NK-92 (cell line): ENCODE results near the gene CAMK1D.

ENCODE experiments used
- DNase-seq: peaks from one replicate; lab custom pipeline; 2025; ENCODE audit not compliant: unreplicated experiment; lab: John Stamatoyannopoulos, UW

Gene CAMK1D

DNA sequence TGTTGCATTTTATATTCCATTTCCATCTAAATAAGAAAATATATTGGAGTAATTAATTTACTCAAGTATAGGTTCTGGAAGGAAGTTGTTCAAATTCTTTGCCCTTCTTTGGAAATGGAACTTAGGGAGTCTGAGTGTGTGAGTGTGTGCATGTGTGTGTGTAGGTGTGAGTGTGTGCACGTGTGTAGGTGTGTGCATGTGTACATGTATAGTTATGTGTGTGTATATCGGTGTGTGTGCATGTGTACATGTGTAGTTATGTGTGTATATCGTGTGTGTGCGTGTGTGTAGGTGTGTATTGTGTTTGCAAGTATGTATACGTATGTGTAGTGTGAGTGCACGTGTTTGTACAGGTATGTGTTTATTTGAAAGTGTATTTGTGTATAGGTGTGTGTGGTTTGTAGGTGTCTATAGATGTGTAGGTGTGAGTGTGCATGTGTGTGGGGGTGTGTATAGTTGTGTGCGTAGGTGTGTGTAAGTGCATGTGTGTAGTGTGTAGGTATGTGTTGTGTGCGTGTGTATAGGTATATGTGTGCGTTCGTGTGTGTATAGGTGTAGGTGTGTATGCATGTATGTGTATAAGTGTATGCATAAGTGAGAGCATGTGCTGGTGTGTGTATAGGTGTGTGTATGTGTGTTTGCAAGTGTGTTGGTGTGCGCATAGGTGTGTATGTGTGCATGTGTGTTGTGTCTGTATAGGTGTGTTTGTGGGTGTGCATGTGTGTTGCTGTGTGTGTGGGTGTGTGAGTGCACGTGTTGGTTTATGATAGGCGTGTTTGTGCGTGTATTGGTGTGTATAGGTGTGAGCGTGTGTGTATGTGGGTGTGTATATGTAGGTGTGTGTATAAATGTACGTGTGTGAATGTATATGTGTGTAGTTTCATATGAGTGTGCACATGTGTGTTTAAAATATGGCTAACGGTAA lies 266.2 kb downstream of the CAMK1D start:
- no peak for DNase-seq

DNA sequence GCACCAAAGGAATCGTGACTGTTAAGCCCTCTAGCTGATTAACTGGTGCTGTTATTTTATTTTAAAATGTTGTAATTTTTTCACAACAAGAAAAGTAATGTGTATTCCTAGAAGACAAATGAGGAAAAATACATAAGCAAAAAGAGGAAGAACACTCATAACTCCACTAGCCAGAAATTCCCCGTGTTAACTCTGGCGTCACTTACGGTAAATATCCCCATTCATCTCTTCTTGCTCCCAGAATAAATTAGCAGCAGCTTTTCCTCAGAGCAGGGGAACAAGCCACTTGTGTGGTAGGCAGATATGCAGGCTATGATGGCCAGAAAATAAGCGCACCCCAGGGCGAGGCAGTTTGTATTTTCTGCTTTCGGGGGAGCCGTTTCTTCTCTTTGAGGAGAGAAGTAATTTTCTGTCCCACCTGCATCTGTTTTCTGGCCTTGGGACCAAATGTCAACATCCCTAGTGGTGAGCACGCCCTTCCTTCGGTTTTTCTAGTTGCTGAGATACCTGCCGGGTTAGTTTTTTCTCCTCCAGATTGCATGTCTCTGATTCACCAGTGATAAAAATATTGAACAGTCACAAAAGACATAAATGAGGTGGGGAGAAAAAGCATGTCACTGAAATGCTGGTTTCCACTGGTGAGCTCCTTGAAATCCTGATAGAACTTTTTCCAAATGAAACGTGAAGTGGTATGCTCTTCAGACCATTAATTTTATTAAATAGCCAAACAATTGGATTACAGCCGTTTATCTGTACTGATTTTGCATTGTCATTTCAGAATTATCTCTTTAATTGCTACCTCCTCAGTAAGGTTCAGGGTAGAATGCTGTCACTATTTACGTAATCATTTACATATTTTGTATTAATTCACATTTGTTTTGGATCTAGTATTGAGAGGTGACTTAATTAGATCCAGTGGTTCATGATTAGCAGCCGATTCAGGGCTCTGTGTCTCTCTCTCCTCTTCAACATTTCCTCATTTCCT lies 268.1 kb downstream of the CAMK1D start:
- no peak for DNase-seq

DNA sequence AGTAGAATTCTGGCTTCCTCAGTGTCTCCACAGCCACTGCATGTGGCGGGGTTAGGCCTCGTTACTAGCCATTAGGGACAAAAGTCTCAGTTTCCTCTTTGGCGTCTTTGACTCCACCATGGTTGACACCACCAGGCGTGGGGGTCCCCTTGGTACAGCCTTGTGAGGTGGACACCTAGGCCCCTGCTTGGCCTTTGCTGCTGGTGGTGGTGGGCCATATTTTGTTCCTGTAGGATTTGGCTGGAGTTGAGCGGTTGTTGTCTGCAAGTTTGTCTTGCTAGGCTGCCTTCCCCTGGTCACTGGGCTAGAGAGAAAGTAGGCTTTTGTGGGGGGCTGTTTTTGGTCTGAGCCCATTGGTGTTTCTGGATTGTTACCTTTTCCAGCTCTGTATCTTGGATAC lies 272.7 kb downstream of the CAMK1D start:
- no peak for DNase-seq

DNA sequence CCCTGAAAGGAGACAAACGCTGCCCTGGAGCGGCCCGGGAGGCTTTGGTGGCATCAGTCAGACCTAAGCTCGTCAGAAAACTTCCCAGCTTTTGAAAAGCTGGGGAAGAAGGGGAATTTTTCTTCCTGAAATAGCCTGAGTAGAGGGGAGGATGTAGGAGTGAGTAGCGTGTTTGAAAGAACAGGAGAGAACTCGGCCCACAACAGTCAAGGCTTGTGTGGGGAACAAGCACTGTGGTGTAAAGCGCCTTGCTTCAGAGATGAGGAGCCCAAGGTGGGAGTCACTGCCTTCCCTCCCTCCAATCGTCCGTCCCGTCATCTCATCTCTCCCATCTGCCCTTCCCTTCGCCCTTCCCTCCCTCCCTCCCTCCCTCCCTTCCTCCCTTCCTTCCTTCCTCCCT lies 273.3 kb downstream of the CAMK1D start:
- no peak for DNase-seq

DNA sequence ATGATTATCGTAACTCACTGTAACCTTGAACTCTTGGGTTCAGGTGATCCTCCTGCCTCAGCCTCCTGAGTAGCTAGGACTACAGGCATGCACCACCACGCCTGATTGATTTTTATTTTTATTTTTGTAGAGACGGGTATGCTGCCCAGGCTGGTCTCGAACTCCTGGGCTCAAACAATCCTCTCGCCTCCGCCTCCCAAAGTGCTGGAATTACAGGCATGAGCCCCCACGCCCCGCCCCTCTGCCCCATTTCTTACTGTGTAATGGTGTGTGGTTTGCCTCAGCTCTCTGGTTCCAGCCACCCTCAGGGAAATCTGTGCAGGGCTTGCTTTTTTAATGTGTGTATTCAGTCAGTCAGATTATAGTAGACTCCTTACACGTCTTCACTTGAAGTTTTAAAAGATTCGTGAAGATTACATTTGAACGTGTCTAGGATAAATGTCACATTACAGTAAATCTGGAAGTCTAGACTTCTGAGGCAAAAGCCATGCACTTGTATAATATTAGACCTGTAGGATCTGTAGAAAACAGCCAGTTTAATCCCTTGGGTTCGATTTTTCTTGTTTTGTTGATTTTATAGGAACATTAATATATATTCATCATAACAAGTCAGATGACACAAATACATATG lies 276.2 kb downstream of the CAMK1D start:
- DNase-seq, result no peak

DNA sequence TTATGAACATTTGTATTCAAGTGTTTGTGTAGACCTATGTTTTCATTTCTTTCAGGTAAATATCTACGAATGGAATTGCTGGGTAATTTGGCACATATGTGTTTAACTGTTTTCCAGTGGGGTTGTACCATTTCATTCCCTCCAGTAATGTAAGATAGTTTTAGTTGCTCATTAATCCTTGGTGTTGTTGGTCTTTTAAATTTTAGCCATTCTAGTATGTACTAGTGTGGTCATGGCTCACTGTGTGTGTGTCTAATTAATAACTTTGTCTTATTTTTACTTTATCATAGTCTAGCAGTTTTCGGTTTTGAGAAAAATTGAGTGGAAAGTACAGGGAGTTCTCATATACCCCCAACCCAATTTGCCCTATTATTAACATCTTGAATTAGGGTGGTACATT lies 278.8 kb downstream of the CAMK1D start:
- DNase-seq, result no peak

DNA sequence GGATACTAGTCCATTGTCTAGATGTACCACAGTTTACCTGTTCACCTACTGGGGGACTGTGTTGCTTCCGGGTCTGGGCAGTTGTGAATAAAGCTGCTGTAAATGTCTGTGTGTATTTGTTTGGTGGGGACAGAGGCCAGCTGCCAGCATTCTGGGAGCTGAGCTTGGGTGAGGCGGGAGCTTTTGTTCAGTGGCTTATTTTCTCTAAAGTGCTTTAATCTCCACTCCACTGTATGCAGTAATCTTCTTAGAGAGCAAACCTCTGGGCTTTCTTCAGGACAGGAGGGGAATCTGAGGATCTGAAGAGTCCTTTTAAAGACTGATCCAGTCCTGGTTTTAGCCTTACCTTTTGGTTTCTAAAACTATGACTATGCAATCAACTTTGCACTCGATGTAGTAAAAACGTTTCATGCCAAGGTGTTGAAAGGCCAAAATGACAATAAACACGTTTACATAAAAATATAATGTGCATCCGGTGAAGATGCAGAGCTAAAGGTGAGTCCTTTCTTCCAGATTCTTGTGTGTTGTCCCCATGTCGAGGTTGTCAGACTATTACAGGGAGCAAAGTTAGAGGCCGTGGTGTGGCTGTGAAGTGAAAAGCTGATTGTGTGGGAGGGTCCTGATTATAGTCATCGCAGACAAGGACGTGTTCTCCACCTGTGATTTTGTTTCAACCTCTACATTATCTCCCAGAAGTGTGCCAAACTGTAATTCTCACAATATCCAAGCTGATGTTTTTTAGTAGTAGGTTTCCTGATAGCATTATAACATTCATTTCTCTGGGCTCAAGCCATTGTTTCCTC lies 279.8 kb downstream of the CAMK1D start:
- no peak for DNase-seq

DNA sequence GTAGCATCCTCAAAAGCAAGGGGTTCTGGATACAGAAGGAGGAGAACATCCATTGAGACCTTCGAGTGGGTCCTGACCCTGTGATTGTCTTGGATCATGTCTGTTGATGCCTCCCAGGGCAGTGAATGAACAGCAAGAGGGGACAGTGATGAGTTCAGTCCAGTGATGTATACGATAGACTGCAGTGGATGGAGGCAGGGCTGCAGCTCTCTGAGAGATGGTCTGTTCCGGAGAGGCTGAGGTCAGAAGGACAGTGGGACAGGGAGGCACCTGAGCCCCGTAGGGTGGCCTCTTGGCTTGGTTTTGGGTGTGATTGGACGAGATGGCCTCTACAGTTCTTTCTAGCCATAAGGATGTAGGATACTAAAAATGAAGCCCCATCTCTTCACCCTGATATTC lies 280.4 kb downstream of the CAMK1D start:
- DNase-seq, result no peak

DNA sequence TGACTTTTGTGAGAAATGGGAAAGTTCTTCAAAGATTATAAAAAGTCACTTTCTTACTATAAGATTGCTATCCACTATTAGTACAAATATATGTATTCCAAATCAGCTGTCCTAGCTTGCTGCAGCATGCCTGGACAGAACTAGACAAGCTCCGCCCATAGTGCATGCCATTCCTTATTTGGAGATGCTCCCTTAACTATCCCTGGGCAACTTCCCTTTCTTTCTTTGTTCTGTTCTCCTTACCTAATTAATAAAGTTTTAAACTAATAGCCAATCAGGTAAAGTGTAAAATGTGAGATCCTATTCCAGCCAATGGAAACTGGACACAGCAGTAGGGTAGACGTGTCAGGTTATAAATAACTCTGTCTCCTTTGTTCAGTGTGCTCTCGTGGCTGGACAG lies 281.9 kb downstream of the CAMK1D start:
- DNase-seq, result no peak

DNA sequence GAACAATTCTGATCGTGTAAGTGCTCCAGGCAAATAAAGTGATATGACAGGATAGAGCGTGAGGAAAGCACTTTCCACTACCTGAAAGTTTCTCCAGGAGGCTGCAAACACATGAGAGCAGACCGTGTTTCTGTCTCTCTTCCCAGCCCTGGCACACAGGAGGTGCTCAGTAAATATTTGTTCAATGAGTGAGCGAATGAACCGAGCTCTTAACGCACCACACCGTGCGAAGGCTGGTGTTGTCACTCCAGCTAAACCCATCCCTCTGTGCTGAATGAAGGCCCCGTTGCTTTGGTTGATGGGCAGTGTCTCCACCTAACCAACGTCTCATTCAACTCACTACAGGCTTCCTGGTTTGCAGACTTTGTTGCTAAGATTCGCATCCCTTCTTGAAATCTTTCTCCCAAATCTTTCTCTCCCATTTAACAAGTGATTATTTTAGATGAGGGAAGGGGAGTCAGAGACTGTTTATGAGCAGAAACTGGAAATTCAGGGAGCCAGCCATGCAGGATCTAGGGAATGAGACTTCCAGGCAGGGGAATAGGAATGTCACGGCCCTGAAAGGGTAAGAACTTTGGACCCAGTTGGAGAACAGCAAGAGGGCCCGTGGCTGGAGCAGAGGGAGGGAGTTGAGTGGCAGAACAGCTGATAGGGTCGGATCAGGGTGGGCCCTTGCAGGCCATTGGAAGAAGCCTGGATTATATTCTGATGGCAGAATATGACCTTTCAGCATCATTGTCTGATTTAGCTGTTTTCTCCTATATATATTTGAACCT lies 282.6 kb downstream of the CAMK1D start:
- no peak for DNase-seq

DNA sequence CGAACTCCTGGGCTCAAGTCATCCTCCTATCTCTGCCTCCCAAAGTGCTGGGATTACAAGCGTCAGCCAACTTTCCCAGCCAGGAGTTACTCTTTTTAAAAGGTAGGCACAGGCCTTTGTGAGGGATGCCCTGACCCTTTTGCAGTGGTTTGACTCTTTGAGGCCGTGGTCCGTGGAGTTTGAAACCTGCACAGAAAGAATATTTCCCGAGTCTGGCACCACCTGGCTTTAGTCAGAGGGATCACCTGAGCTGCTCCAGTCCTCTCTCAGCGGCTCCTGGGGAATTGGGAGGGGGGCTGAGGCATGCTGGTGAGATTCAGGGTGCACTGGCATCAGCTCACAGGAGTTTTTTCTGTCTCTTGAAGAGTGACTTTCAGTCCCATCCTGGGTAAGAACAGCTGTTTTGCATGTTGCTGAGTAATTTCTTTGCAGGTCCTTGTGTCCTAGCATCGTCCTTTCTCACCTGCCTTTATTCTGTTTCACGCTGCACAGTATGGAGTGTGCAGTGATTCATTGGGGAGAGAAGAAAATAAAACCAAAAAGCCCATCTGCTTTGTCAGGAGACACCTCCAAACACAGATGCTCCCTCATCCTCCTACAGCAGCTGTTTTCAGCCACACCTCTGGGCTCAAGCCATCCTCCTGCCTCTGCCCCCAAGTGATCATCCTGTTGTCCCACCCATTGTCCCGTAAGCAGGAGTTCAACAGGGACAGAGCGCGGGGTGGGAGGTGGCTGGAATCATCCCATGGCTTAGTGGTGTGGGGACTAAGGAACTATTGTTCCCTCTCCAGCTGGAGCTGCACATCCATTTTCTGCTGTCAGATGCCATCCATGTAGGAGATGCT lies 284.7 kb downstream of the CAMK1D start:
- DNase-seq, result no peak

DNA sequence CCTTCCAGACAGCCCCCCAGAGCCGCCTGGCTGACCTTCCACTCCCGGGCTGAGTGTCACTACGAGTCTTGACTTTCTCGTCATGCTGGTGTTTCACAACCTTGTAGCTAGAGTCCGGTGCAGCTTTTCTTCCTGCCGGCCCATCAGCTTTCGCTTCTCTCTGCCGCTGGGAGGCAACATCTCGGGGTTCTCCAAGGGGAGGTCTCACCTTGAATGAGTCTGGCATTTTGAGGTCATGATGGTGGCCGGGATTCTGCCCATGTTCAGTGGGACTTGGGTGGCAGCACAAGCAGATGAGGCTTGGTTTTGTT lies 285.2 kb downstream of the CAMK1D start:
- DNase-seq, result no peak

DNA sequence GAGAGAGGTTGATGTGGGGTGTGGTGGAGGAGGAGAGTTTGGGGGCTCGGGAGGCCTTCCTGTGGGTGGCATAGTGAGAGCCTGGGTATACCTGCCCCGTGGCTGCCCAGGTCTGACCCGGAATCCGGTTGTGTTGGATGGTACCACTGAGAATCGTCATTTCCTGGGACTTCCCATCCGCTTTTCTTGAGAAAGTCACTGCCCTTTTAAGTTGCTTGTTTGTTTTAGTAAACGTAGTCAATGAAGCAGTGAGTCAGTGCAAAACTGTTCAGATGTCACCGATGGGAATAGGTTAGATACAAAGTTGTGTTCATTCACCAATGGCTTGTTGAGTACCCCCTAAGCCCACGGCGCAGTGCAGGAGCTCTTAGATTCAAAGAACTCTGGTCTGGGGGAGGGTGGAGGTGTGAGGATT lies 285.8 kb downstream of the CAMK1D start:
- no peak for DNase-seq

DNA sequence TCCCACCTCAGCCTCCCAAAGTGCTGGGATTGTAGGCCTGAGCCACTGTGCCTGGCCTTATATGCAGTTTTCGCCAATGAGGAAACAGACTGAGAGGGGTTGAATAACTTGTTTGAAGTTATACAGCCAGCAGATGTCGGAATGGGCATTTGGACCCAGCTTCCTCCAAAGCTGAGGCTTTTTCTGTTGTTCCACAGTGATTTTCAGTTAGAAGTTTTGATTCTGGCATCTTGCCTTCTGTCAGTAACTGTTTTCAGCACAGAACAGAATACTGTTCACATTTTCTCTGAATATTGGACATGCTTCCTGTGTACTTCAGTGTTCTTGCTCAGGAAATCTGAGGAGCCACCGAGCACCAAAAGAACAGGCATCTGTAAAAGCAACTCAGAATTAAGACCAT lies 287.2 kb downstream of the CAMK1D start:
- no peak for DNase-seq

DNA sequence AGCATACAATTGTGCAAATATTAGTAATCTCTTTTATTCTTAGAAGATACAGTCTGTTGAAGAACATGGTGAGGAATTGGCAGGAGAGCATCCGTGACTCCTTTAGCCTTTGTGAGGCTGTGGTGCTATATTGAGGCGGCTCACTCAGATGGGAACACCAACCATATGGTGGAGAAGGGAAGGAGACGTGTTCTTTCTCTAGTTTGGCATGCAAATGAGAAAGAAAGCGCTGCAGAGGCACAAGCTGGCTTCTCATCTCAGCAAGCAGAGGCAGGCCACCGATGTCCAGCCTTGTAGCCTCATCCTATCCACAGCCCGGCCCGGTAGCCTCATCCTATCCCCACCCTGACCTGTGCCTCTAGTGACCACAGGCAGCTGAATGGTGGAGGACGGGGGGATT lies 288.3 kb downstream of the CAMK1D start:
- no peak for DNase-seq

DNA sequence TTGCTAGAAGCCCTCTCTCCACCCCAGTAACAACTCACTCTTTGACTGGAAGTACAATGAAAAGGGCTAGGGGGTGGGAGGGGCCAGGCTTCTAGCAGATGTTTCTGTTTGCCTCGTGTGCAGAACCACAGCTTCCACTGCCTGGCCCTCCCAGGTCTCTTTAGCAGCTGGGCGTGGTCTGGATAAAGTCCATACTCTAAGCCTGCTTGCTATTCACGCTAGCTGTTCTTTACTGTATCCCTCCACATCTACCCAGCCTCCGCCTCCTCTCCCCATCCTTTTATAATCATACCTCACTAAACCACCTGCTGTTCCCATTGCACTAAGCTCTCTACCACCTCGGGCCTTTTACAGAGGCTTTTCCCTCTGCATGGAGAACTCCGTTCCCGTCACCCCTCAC lies 288.8 kb downstream of the CAMK1D start:
- DNase-seq, result no peak

DNA sequence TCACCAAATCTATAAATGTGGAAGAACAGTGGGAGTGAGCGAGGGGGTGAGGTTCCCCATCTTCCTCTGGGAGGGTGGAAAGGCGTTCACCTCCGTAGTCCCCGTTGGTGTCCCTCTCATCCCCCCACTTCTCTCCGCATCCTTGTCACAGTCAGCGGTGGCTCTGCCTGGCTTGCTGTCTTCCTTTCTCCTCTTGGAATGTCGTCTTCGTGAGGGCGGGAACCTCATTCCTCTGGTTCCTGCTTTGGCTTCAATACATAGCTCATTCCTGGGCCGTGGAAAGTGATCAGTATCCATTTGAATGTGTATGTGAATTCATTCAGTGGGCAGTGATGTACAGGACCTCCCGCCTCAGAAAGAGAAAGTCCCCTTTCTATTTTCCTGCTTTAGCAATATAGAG lies 289.4 kb downstream of the CAMK1D start:
- no peak for DNase-seq

DNA sequence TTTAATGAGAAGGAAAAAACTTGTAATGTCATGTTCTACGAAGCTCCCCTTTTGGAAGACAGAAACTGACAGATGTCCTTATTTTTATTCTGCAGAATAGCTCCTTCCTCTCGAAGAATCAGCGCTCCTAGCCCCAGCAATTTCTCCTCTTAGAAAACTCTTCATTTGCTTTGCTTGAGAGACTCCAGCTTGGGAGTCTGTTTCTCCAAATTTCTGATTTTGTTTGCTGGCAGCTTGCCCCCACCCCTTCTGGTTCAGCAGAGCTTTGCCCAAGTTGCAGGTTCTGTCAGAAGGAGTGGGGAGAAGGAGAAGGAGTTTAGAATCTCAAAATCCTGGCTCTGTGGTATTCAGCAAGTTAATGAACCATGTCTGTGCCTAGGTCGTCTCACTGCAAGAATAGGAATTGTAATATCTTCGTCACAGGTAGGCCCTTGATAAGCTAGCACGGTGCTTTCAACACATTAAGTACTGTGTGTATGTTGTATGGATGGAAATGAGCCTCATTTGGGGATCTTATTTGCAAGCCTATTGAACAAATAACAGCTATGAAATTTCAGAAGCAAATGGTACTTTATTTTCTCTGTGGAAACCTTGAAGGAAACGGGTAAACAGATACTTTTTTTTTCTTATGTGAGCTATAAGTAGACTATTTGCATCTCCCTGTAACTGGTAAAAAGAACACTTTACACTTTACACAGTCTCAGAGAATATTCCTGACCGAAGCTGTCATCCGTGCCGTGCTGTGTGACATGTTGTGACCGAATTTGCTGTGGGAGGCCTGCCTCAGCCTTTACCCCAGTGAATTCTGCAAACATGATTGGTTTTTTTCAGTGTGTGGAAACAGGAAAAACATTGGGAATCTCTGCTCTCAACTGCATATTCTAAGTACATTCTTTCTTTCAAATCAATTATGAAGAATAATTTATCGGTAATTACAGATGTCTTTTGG lies 290.9 kb downstream of the CAMK1D start:
- no peak for DNase-seq
